A549 treated with RU486 at 1 μM for 4 hours (cell line): Measurements from ENCODE around the gene MRPS16. TPM values are rescaled to one million over a fixed set of nuclear protein-coding genes. Genes with fewer than 3 reads are reported as not detected.

ENCODE experiments used
- total RNA-seq: library from RNA; stranded (reverse); fragments of 200-300 nt; extraction: Qiagen RNA extraction; gene quantifications from 5 replicates; pipeline ENCODE4 v1.2.3, GENCODE V29; 2022; ENCODE audit warnings: low read depth

The MRPS16 gene
- 122 to 194 TPM (median 178 TPM) in 5 replicates for total RNA-seq

DNA sequence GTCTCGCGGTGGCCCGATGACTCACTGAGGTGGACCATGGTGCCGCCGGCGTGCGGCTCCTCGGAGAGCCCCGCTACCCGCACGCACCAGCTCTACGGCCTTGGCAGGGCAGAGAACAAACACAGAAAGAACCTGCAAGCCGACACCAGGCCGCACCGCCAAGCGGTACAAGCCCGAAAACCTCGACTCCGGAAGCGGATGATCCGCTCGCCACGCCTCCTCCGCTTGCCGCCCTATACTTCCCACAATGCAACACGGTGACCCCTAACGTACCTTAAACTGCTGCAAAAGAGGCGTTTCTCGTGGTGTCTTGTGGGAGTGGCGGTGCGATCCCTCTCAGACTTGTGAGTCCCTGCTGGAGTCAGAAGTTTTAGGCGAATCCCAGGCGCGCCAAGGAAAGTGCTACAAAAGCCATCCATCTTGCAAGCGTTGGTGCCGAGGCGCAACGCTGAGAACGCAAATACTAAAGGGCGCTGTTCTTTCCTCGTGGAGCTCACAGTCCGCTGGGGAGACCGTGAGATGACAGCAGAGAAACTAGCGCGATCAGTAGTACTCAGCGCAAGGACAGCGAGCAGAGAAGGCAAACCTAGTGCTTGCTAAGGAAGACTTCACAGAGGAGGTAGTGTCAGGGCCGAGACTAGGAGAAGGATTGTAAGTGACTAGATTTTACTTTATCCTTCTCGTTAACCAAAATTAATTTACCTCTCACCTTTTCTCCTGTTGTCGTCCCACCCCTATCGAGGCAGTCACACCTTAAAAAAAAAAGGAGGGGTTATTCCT lies at the start of gene MRPS16:
Gene MRPS16 (minus strand): TSS at position 200 of the 780 bp plus-strand sequence. CDS start 162 bp downstream, at position 38.

DNA sequence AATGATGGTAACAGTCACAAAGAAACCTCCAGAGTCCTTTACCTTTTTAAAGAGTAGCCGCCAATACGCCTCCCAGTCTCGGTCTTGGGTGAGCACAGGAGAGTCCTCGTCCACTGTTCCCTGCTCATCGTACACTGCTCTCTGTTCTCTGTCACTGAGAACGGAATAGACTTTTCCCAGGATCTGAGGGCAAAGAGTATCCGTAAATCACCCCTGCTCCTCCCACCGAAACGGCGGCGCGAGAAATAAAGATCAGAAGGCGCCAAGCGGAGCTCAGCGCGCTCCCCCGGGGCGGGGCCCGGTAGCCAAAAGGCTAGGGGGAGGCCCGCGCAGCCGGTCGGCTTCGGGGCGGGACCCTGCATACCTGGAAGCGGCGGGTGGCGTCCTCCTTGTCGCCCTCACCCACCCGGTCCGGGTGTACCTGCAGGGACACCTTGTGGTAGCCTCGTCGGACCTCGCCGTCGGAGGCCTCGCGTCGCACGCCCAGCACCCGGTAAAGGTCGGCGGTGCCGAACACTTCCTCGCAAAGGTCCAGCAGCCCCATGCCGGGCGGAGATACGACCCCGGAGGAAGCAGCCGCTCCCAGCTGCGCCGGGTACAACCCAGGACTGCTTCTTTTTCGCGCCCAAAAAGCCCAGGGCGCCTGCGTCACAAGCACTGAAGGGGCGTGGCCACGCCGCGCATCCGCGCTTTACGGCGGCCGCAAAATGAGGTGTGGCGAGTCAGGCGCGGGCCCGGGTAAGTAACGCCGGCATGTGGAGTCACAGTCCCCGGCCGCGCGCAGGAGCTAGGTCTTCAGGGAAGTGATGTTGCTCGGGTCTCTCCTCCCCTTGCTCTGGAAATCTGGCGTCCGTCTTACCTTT lies 5.6 kb downstream of the MRPS16 start, which contains the start of gene DNAJC9:
Gene DNAJC9 (minus strand): TSS at position 610 of the 863 bp plus-strand sequence. CDS start 66 bp downstream, at position 544.

Other genes with a start within 250 kb of the MRPS16 start
- 12.9 to 26.3 TPM (median 21.1 TPM) in 5 replicates for gene P4HA1, start 155.8 kb downstream of the MRPS16 start, total RNA-seq
- 1.8 to 3.0 TPM (median 2.3 TPM) in 5 replicates for gene NUDT13, start 142.2 kb downstream of the MRPS16 start, total RNA-seq
- gene ECD, start 84.6 kb downstream of the MRPS16 start, total RNA-seq = 24.9 to 32.3 TPM (median 26.6 TPM) in 5 replicates
- 5.8 to 7.9 TPM (median 7.3 TPM) in 5 replicates for gene FAM149B1, start 84.5 kb downstream of the MRPS16 start, total RNA-seq
- gene DNAJC9, start 5.4 kb downstream of the MRPS16 start, total RNA-seq = 48.0 to 52.7 TPM (median 51.6 TPM) in 5 replicates
- 0.11 to 0.16 TPM (median 0.14 TPM) in 5 replicates for gene CFAP70, start 106.2 kb upstream of the MRPS16 start, total RNA-seq
- 109 to 138 TPM (median 111 TPM) in 5 replicates for gene ANXA7, start 161.4 kb upstream of the MRPS16 start, total RNA-seq
- 0.36 to 0.79 TPM (median 0.41 TPM) in 5 replicates for gene MSS51, start 180.9 kb upstream of the MRPS16 start, total RNA-seq
- 9.3 to 18.8 TPM (median 17.8 TPM) in 5 replicates for gene PPP3CB, start 243.4 kb upstream of the MRPS16 start, total RNA-seq